ENCODE results near the gene SULT4A1.

The SULT4A1 gene

DNA sequence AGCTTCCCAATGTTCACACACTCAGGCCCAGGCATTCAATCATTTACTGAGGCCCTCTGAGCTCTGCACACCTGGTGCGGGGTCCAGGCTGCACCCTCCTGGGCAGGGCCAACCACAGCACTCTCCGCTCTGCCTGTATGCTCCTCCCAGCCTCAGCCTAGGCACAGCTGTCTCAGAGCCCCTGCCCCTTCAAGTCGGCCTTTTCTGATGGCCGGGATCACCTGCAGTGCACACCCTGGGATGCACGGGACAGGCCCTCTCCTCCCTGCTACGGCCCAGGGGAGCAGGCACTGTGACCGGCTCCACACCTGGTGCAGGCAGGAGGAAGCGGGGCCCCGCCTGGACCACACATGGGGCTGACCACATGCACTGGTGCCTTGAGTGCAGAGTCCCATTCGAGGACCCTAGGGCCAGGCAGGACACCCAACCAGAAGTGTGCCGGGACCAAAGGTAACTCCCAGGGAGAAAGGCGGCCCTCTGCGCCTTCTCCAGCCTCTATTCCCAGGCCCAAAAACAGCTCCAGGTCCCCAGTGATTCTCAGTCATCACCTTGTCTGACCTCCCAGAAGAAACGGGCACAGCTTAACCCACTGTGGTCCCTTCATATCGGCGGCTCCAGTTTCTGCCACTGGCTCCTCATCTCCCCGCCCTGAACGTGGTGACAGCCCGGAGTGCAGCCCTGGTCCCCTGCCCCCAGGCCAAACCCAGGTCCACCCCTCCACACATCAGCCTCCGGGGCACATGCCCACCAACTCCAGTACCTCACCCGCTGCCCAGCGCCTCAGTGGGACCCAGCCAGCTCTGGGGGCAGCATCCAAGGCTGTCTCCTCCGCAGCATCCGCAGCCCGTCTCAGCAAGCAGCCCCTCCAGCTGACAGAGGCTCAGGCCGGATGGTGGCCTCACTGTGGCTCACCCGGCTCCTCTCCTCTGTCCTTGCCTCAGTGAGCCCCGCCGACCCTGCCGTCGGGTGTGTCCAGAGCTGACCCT lies 17.5 kb downstream of the SULT4A1 start:
- DNase-seq (ENCODE audit: low read depth) = no peak

DNA sequence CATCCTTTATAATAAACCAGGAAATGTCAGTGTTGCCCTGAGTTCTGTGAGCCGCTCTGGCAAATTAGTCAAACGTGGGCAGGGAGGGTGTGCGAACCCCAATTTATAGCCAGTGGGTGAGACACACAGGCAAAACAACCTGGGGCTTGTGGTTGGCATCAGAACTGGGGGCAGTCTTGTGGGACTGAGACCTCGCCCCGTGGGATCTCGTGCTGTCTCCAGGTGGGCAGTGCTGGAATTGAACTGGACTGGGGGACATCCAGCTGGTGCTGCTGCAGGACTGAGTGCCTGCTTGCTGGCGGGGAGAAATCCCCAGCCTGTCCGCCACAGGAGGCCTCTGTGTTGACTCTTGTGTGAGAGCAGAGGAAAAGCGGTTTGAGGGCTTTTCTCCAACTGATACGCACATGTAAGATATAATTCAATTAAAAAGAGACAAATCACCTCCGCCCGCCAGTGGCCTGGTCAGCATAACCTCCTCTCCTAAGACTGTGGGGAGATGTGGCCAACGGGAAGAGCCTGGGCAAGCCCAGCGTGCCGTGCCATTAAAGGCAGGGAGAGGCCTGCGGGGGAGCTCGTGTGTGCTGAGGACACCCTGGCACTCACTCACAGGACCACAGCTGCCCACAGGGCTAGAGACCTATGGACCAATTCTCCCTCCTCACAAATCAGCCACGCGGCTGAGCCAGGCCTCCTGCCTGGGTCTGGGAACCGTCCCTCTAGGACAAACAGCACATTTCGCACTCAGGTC lies 18.4 kb downstream of the SULT4A1 start:
- no peak for DNase-seq (ENCODE audit: low read depth)

DNA sequence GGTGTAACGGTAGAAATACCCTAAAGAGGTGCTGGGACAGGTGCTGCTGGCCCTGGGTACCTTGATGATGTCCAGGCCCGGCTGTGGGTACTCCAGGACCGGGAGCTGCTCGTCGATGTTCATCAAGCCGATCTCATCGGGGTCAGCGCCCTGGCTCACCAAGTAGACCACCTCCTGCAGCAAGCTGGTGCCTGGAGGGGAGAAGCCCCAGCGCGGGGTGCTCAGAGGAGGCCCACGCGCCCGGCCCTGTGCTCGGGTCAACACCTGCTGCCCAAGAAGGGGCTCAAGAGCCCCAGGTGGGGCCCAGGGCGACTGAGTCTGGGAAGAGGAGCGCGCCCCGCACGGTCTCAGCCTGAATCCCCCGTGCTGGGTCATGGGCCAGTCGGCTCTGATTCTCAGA lies 20.6 kb downstream of the SULT4A1 start:
- no peak for DNase-seq (ENCODE audit: low read depth)

DNA sequence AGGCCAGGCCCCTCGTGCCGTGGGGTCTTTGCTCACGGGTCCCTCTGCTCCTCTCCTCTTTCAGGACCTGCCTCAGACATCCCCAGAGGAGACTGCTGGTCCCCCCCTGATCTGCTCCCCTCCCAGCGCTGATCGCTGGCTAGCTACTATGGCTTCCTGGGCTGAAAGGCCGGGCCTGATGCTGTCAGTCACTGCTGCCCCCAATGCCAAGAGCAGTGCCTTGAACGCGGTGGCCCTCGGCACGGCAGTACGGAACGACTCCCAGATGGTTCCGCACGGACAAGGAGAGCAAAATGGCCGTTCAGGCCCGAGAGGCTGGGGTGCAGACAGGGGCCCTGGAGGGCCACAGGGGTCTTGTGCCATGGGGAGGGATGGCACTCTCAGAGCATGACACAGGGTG lies 21.5 kb downstream of the SULT4A1 start:
- DNase-seq (ENCODE audit: low read depth) = no peak

DNA sequence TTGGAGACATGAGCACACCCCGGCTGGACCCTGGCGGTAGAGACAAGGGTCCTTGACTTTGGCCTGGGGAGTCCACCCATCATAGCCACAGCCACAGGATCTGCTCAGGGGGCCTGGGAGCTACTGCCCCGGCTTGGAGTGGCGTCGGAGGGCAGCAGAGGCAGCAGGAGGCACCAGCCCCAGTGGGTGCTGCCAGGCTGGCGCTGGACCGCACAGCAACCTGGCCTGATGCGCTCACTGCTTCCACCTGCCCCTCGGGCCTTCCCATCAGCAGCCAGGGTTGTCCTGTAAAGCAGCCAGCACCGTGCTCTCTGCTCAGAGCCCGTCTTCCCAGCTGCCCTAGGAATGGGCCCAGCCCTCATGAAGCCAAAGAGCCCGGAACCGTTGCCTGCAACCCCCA lies 21.9 kb downstream of the SULT4A1 start:
- DNase-seq (ENCODE audit: low read depth) = no peak

DNA sequence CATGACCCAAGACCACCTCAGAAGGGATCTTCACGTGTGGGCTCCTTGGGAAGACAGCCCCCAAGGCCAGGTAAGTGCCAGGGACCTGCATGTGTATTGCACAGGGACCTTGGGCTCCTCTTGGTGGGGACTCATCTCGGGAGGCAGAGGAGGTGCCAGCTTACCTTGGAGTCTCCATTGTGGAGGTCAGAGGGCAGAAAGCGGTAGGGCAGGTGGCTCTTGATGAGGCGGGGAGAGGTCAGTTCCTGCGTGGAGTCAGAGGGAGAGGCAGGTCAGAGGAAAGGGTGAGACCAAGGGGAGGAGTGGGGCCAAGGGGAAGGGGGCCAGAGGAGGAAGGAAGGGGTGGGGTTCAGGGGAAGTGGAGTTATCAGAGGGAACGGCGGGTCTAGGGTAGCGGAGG lies 22.5 kb downstream of the SULT4A1 start:
- DNase-seq (ENCODE audit: low read depth) = no peak

DNA sequence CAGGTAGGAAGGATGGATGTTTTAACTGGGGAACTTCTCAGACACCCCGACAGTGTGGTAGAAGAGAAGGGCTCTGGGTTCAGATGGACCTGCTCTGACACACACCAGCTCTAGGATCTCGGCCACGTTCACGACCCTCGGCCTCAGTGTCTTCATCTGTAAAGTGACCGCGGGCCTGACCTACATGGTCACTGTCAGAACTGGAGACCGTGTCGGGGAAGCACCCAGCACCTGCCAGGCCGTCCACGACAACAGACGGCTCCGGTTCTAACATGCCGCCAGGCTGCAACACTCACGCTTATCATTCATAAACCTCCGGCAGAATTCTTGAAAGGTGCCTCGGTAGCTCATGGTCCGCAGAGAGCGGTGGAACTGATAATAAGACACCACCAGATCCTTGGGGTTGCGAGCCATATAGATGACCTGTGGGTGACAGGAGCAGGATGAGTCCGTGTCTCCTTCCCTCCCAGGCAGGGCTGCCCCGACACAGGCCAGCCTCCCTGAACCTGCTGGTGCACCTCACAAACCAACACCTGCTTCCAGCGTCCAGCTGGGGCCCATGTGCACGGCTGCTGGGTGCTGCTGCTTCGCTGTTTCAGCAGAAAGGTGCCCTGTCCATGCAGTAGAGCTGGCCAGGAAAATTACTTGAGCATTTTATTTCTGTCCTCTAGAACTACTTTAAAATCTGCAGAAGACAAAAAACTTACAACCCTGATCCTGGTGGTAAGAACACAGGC lies 23.6 kb downstream of the SULT4A1 start:
- no peak for DNase-seq (ENCODE audit: low read depth)

DNA sequence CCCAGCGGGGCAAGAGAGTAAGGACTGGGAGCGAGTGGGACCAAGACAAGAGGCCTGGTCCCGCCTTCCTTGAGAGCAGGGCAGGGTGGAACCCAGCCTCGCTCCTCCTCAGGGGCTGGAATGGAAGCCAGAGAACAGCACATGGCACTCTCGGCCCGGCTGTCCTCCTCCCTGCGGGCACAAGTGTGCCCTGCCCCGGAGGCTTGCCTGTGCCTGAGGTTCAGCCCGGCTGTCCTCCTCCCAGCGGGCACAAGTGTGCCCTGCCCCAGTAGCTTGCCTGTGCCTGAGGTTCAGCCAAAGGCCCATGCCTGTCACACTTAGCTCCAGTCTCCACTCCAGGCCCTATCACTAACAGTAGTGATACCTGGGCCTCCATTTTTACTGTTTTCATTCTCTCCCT lies 24.2 kb downstream of the SULT4A1 start:
- DNase-seq (ENCODE audit: low read depth) = no peak

DNA sequence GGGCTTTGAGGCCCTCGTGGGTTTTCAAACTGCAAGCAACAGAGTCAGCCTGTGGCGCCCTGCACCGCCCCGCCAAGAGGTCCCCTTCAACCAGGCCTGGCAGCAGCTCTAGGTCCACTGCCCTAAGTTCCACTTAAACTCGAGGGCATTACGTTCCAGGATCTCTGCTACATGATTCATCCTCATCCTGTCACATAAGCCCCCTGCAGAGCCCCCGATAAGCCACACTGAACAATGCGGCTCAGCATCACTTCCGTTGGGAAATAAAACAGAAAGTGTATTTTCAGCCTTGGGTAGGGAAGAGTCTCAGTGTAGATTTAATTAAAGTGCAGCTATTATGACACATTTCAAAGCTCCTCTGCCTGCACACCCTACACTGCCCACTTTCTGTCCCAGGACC lies 24.6 kb downstream of the SULT4A1 start:
- DNase-seq (ENCODE audit: low read depth) = no peak

DNA sequence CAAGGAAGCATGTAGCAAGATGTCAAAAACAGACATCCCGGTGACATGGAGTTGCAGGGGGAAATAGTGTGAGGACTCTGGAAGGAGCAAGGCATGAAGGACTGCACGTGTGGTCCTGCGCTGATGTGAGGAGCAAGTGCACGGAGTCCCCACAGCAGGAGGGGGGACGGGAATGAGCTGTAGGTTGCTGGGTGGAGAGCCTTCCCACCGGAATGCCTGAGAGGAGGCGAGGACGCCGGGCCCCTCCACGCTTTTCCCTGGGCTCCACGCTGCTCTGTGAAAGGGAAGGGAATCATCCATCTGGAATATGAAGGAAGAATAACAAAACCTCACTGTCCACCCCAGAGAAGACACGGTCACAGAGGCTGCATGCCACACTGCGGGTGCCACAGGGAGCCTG lies 26.6 kb downstream of the SULT4A1 start:
- DNase-seq (ENCODE audit: low read depth) = no peak

DNA sequence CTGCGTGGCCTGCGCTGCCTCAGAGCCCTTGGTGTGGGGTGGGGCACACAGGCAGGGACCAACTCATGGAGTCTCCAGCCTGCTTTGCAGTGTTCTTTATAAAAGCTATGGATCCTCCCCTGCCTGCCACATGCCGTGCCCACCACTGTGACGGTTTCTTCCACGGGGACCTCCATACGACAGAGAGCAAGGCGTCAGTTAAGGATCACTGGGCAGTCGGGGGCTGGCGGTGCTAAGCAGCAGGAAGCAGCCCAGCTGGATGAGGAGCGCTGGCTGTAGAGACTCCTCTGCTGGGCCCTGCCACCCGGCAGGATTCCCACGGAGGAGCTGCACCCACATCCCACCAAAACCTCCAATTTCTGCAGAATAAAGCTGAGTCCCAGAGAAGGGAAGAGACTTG lies 27.1 kb downstream of the SULT4A1 start:
- no peak for DNase-seq (ENCODE audit: low read depth)

DNA sequence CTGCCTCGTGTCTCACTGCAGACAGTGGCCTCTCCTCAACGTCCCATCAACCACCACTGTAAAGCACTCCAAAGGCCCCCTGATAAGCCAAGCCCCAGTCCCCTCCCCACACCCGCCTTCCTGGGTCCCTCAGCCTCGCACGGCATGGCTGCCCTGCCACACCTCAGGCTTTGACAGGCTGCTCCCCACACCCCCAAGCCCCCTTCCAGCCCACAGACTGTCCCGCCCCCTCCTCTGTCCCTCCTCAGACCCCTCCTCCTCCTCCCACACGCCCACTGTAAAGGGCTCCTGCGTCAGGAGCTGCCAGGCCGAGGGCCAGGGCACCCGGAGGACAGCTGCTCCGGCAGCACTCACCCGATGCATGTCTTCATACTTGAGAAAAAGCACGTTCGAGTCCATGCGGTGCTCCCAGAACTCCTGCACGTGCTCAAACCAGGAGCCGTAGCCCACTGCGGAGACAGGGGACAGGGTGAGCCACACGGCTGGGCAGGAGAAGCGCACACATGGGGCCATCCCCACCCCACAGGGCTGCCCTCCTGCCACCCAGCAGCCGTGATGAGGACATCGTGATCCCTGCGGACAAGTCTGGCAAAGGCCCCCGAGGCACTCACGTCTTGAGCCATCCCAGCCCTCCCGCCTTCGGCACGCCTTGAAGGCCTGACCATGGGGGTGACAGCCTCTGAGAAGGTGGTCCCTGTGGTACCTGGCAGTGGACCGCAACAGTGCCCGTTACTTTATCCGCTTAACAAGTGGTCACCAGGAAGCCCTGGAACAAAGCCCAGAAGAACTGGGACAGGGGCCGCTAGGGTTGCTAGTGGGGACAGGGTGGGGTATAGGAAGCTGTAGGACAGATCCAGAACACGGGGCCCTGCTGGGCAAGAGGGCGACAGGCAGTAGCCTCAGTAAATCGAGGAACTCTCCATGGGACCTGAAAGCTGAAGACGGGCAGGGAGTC lies 28.8 kb downstream of the SULT4A1 start:
- DNase-seq (ENCODE audit: low read depth) = no peak

DNA sequence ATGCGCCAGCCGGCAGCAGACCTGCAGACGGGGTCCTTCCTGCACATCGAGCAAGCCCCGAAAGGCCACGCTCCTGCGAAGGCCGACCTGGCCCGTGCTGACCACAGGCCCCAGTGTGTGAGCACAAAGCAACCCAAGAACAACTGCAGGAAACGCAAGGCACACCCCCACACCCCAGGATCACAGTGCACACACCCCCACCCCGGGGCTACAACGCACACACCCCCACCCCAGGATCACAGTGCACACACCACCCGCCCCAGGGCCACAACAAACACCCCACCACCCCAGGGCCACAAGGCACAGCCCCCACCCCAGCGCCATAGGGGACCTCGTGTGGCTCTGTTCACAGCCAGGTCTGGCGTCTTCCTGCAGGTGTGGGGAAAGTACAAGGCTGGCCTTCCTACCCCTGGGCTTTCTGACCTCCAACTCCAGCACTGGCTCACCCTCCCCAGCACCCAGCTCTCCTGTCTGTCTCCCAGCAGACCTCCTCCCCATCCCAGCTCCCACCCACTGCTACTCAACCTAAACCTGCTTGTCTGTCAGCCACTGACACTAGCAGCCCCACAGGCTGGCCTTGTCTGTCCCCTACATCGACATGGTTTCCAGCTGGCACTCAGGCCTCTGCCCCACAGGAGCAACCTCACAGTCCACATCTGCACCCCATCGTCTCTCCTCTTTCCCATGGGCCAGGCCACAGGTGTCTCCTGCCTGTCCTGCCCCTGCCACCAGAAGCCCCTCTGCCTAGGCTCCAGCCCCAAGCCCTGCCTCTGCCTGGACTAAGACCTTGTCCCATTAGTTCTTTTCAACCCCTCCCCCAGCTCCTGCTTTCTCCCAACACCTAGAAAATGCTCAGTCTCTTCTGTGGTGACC lies 29.7 kb downstream of the SULT4A1 start:
- no peak for DNase-seq (ENCODE audit: low read depth)

DNA sequence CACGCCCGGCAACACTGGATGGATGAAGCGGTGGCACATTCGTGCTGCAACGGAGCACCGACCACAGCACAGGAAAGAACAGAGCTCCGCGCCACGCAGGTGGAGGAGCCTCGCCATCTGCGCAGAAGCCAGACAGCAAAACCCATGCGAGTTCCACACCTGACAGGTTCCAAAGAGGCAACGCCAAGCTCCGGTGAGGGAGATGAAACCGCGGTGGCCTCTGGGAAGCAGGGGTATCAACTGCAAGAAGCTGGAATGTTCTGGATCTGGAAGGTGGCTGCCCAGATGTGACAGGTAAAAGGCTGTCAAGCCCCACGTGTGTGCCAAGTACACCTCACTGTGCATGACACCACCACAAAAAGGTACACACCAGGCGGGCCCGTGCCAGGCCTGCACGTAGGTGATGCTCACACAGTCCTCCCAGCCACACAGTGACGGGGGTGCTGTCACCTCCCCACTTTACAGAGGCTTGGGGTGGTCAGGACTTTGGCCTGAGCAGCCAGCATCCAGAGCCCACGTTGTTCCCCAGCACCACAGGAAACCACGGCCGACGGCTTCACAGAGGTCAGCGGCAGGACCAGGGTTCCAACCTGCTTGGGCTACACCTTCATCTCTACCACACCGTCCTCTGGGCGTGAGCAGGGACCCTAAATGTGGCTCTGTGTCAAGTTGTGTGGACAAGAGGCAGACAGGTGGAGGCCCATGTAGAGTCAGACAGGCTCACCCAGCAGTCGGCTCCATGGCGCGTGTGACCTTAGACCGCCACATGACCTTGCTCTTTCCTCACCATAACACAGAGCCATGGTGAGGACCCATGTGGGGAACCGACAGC lies 30.5 kb downstream of the SULT4A1 start:
- DNase-seq (ENCODE audit: low read depth) = no peak

DNA sequence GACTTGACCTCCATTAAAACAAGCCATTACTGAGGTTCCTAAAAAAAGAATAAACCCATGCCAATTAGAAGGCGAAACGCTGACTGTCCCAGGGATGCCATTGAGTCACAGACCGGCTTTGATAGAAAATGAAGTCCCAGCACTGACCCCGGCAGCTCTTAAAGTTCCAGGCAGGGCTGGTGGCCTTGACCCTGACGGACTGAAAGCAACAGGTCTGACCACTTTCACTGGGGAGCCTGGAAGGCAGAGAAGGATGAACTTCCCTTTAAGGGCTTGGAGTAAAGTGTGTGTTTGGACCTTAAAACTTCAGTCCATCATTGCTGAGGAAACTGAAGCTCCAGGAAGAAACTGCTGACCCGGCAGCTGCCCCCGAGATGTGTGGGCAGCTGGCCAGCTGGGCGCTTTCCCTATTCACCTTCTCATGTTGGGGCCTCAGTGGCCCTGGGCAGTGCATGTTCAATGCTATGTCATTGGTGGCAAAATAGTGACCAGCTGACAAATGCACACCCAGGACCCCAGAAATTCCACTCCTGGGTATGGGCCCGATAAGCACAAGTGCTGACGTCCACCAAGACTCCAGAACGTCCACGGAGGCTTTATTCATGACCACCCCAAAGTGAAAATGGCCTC lies 31.3 kb downstream of the SULT4A1 start:
- no peak for DNase-seq (ENCODE audit: low read depth)

DNA sequence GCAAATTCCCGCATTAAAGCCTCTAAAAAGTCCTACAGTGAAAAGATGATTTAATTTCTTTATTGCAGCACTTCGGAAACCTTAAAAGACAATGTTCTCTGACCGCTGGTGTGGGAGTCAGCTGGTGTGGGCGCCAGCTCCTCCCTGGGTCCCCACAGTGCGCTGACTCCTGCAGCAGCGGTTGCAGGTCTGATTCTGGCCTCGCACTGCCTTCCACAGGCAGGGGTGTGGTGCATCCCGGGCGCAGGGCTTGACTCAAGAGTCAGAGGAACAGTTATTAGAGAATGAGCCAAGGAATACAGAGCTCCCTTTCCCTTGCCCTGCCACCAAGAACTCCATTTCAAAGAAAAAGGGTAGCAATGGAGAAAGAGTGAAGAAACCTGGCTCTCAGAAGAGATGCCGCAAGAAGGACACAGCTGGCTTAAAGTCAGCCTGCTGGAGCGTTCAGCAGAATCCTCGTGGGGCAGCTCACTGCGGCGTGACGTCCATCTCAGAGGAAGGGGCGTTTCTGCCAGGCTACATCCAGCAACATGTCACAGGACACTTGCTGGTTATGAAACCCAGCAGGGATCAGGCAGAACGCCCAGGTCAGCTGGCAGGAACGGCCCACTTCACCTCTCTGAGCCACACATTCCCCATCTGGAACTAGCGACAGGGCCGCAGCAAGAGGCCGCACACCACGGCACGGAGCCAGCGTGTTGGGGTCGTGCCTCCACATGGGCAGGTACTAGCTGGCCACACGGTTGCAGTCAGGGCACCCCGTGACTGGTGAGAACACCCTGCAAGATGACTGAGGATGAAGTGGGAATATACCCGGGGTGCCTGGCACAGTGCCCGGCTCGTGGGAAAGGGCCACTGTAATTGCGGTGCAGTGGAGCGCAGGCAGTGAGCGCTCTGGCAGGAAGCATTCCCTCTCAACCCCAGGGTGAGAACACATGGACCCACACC lies 32.1 kb downstream of the SULT4A1 start:
- no peak for DNase-seq (ENCODE audit: low read depth)

DNA sequence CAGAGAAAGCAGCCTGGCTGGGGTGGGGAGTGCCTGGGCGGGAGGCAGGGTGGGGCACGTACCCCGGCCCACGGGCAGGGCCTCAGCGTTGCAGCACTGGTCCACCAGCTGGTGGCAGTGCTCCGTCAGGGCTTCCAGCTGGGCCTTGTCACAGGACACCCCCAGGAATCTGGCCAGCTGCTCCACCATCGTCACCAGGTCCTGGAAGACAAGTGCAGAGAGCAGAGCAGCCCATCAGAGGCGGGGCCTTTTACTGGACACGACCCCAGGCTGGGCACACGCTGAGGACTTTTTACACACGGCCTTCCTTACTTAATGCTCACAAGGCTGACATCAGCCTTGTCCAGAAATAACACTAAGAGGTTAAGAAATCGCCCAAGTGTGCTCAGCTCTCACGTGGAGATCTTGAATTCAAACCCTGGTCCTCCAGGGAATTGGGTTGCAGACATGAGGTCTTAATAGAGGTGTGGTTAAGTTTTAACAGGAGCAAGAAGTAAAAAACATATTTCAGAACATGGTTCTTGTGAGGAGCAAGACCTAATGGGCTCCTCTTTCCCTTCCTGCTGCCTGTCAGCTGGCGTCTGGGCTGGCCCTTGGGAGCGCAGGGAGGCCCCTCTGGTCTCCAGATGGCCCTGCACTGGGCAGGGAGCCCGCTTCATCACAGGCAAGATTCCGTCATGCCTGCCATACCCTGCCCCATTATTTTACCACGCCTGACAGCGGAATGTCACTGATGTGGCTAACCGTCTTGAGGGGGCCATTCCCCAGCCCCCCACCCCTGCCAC lies 33.1 kb downstream of the SULT4A1 start:
- no peak for DNase-seq (ENCODE audit: low read depth)

Measured in activated T-cell treated with anti-CD3 and anti-CD28 coated beads for 24 hours (primary cell).